Keratinocyte (primary cell): Measurements from ENCODE around the gene AGAP1. TPM values are rescaled to one million over a fixed set of nuclear protein-coding genes. Genes with fewer than 3 reads are reported as not detected.

Experiments
- DNase-seq: peaks from one replicate; pipeline ENCODE4 v3.0.0-alpha.2; 2011; ENCODE audit warnings: low read depth, missing footprints, low spot score
- FAIRE-seq: peaks from 2 replicates; lab custom pipeline; 2011; peaks lifted over from hg19 to GRCh38; lab: Jason Lieb, UNC
- H2AFZ ChIP-seq: 2 replicates; pipeline ENCODE4 v1.6.0; 2012; ENCODE audit warnings: low read length, control low read depth, inconsistent platforms; ENCODE audit not compliant: control insufficient read depth
- H3K27ac ChIP-seq: 2 replicates; pipeline ENCODE4 v1.5.1; 2011; ENCODE audit warnings: low read length; ENCODE audit not compliant: control insufficient read depth, insufficient read depth
- H3K27me3 ChIP-seq: 3 replicates; pipeline ENCODE4 v1.6.0; 2011; ENCODE audit warnings: low read length; ENCODE audit not compliant: control insufficient read depth, insufficient read depth; ENCODE audit errors: extremely low read depth
- H3K36me3 ChIP-seq, 2 experiments: 2 replicates in 1 of 2; 3 replicates in 1 of 2; pipeline ENCODE4 v1.5.1; 2011; ENCODE audit warnings: low read length in 2 of 2, mild to moderate bottlenecking in 1 of 2; ENCODE audit not compliant: control insufficient read depth in 2 of 2, insufficient read depth in 2 of 2; ENCODE audit errors: extremely low read depth in 1 of 2
- H3K4me1 ChIP-seq: 3 replicates; pipeline ENCODE4 v1.5.1; 2011; ENCODE audit warnings: low read length; ENCODE audit not compliant: control insufficient read depth, insufficient read depth; ENCODE audit errors: extremely low read depth
- H3K4me2 ChIP-seq: 3 replicates; pipeline ENCODE4 v1.6.0; 2011; ENCODE audit warnings: low read depth, low read length; ENCODE audit not compliant: control insufficient read depth, insufficient read depth; ENCODE audit errors: extremely low read depth
- H3K4me3 ChIP-seq, 3 experiments: fragments of 200-600 bp in 1 of 3; sonication (generic) in 1 of 3; 2 replicates in 2 of 3; 3 replicates in 1 of 3; pipeline ENCODE4 v1.5.1; 2011 to 2016; ENCODE audit warnings: low read length in 3 of 3, mild to moderate bottlenecking in 3 of 3, control low read depth in 2 of 3, inconsistent platforms in 1 of 3, low read depth in 1 of 3, mixed read lengths in 1 of 3, mixed run types in 1 of 3, moderate library complexity in 1 of 3; ENCODE audit not compliant: control insufficient read depth in 2 of 3, insufficient read depth in 2 of 3; ENCODE audit errors: extremely low read depth in 1 of 3
- H3K79me2 ChIP-seq: 2 replicates; pipeline ENCODE4 v1.6.0; 2012; ENCODE audit warnings: low read length; ENCODE audit not compliant: control insufficient read depth, insufficient read depth
- H3K9ac ChIP-seq: 3 replicates; pipeline ENCODE4 v1.6.0; 2011; ENCODE audit warnings: low read length; ENCODE audit not compliant: control insufficient read depth, insufficient read depth; ENCODE audit errors: extremely low read depth
- H3K9me1 ChIP-seq: 3 replicates; pipeline ENCODE4 v1.6.0; 2011; ENCODE audit warnings: low read length; ENCODE audit not compliant: control insufficient read depth, insufficient read depth; ENCODE audit errors: extremely low read depth
- H3K9me3 ChIP-seq: 2 replicates; pipeline ENCODE4 v1.5.1; 2012; ENCODE audit warnings: low read depth, low read length; ENCODE audit not compliant: control insufficient read depth
- H4K20me1 ChIP-seq: 3 replicates; pipeline ENCODE4 v1.6.0; 2011; ENCODE audit warnings: low read length; ENCODE audit not compliant: control insufficient read depth, insufficient read depth; ENCODE audit errors: extremely low read depth
- CTCF ChIP-seq, 3 experiments: IDR thresholded peaks in 1 of 3; conservative IDR thresholded peaks in 1 of 3; optimal IDR thresholded peaks in 1 of 3; 2 replicates in 2 of 3; 3 replicates in 1 of 3; pipeline versions ENCODE3 to v1.5.1; 2011; ENCODE audit warnings: low read length in 3 of 3, mild to moderate bottlenecking in 3 of 3, moderate library complexity in 2 of 3, control low read depth in 1 of 3, inconsistent platforms in 1 of 3; ENCODE audit not compliant: insufficient read depth in 2 of 3; ENCODE audit errors: extremely low read depth in 1 of 3
- EZH2 ChIP-seq: IDR thresholded peaks from one replicate; pipeline ENCODE4 v1.6.1; 2012; ENCODE audit warnings: inconsistent platforms, mild to moderate bottlenecking, low read length, moderate library complexity
- dilution Hi-C: fragments of 300-500 bp; cut with MboI; formaldehyde crosslinking; loops from one replicate; pipeline ENCODE4 v1.7.0; 2020; ENCODE audit warnings: low sequenced_read_pairs; ENCODE audit not compliant: extremely low pct_ligation_motif_present
- polyA plus RNA-seq, 5 experiments: library from polyadenylated mRNA; depleted of rRNA in 3 of 5; stranded (reverse) in 3 of 5; stranded (forward) in 1 of 5; unstranded in 1 of 5; fragments of >200 nt; gene quantifications; 1 replicate in 1 of 5; 2 replicates in 3 of 5; 3 replicates in 1 of 5; pipeline versions ENCODE4 v1.2.1 to v1.2.3, GENCODE V29; 2011 to 2012; ENCODE audit warnings: missing spikeins in 2 of 5, low read depth in 1 of 5, low replicate concordance in 1 of 5

AGAP1 gene
- polyA plus RNA-seq, 1 donor (not counting 4 experiments of a cell fraction or from before 2014, with no cell fraction given): 12.6 TPM

- H3K27me3 ChIP-seq: no peaks in the 10 kb centered on the region
- H4K20me1 ChIP-seq: peaks cover 5% of the 10 kb centered on the region
- H3K4me2 ChIP-seq: no peak overlapping the region
- H3K9ac ChIP-seq: no peak overlapping the region
- TF ChIP-seq CTCF (optimal IDR thresholded peaks at IDR 0.05 in 1 of 3, IDR thresholded peaks at IDR 0.05 in 1 of 3, conservative IDR thresholded peaks at IDR 0.05 in 1 of 3; ENCODE audit: extremely low read depth in 1 of 3, insufficient read depth in 2 of 3, low read length in 3 of 3): no peak
- no peak for TF ChIP-seq EZH2
- H3K4me3 ChIP-seq: no peak overlapping the region
- FAIRE-seq (no peak), DNase-seq (no peak)
- H3K27ac ChIP-seq: no peak overlapping the region
- peaks cover 4% of the 10 kb centered on the region for H3K79me2 ChIP-seq
- H3K36me3 ChIP-seq: no peaks in the 10 kb centered on the region
- dilution Hi-C loops: no loop called here
- H3K4me1 ChIP-seq: no peaks in the 10 kb centered on the region
- H3K9me1 ChIP-seq: no peaks in the 10 kb centered on the region
- no peaks in the 10 kb centered on the region for H3K9me3 ChIP-seq
- no peak overlapping the region for H2AFZ ChIP-seq
Measured at GRCh38 chr2:235627682-235628081, 133.8 kb downstream of the AGAP1 start.

GRCh38 chr2:235630718-235631296, 137.0 kb downstream of the AGAP1 start:
- no peak for TF ChIP-seq EZH2
- TF ChIP-seq CTCF (optimal IDR thresholded peaks at IDR 0.05 in 1 of 3, IDR thresholded peaks at IDR 0.05 in 1 of 3, conservative IDR thresholded peaks at IDR 0.05 in 1 of 3; ENCODE audit: extremely low read depth in 1 of 3, insufficient read depth in 2 of 3, low read length in 3 of 3): no peak
- H4K20me1 ChIP-seq: peaks cover 5% of the 10 kb centered on the region
- peaks cover 3% of the 10 kb centered on the region for H3K79me2 ChIP-seq

More at GRCh38 chr2:235630718-235631296, 137.0 kb downstream of the AGAP1 start:
- no peak overlapping the region for H3K4me2 ChIP-seq
- H3K9me1 ChIP-seq: no peaks in the 10 kb centered on the region
- FAIRE-seq: no peak
- H3K4me3 ChIP-seq: no peak overlapping the region
- no peak overlapping the region for H3K9ac ChIP-seq
- no peak overlapping the region for H2AFZ ChIP-seq
- H3K4me1 ChIP-seq: no peaks in the 10 kb centered on the region
- H3K36me3 ChIP-seq: no peaks in the 10 kb centered on the region
- no peaks in the 10 kb centered on the region for H3K27me3 ChIP-seq
- dilution Hi-C loops: no loop called here
- no peak for DNase-seq
- no peaks in the 10 kb centered on the region for H3K9me3 ChIP-seq
- H3K27ac ChIP-seq: no peak overlapping the region
